ENCODE results near the gene EEPD1. TPM values are rescaled to one million over a fixed set of nuclear protein-coding genes. Genes with fewer than 3 reads are reported as not detected.
"Not testable (repeated sequence)": the region's sequence is repeated elsewhere in the genome, so short reads cannot be mapped to it uniquely, and the experiment has no call there.

EEPD1 gene
- 1.0 and 1.3 TPM in 2 replicates for total RNA-seq

GRCh38 chr7:36152756-36153570 lies at the start of gene EEPD1:
Gene EEPD1, plus strand, starts transcription at chr7:36153254. Its CDS starts 1,071 bp downstream, at chr7:36154325.
- peak; percentile 96 to 99 for DNase-seq (ENCODE audit: low read depth in 2 of 2)

GRCh38 chr7:36103837-36104561 lies 49.1 kb upstream of the EEPD1 start:
- no peak for DNase-seq (ENCODE audit: low read depth in 2 of 2)

GRCh38 chr7:36106972-36107908 lies 45.8 kb upstream of the EEPD1 start:
- DNase-seq (ENCODE audit: low read depth in 2 of 2), result not testable (repeated sequence)

GRCh38 chr7:36107926-36108631 lies 45.0 kb upstream of the EEPD1 start:
- no peak for DNase-seq (ENCODE audit: low read depth in 2 of 2)

DNA sequence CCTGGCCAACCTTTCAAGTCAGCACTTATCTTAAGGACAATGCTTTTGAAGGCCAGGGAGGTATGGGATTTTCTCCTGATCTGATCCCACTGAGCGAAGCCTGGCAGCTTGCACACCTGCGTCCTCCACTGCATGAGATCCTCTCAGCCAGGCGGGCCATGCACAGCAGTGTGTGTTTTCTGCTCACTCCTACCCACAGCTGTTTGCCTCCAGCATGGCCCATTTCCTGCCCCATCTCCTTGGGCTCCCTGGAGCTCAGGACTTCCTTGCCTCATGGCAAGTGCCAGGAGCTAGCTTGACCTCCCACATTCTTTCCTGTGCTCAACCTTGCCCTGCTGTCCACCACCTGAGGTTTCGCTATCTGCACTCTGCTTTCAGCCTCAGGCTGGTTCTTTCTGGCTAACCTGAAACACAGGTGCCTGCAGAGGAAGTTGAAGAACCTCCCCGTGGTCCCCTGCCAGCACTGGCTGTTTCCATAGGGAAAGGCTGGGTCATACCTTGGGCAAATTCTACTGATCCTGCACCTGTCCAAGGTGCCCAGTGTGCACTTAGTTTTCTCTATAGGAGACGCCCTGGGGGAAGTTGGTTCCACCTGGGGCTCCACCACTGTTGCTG lies 43.9 kb upstream of the EEPD1 start:
- no peak for DNase-seq (ENCODE audit: low read depth in 2 of 2)

GRCh38 chr7:36110584-36110983 lies 42.5 kb upstream of the EEPD1 start:
- no peak for DNase-seq (ENCODE audit: low read depth in 2 of 2)

DNA sequence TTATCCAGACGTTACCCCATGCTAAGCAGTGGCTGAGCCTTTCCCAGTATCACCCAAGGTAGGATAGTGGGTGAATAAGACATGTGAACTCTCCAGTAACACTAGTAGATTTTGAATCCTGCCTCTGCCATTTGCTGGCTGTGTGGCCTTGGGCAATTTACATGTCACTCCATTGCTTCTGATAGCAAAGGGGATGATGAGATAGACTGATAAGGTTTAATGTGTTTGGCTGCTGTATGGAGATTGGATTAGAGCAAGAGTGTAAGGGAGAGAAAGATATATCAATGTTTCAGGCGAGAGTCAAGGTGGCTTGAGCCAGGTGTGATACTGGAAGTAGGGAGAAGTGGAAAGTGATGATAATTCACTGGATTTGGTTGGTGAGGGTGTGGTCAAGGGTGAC lies 40.1 kb upstream of the EEPD1 start:
- no peak for DNase-seq (ENCODE audit: low read depth in 2 of 2)

GRCh38 chr7:36114355-36114754 lies 38.7 kb upstream of the EEPD1 start:
- no peak for DNase-seq (ENCODE audit: low read depth in 2 of 2)

- DNase-seq (ENCODE audit: low read depth in 2 of 2), result peak; percentile 17 to 83
Observed at GRCh38 chr7:36115448-36116321, 37.4 kb upstream of the EEPD1 start.

DNA sequence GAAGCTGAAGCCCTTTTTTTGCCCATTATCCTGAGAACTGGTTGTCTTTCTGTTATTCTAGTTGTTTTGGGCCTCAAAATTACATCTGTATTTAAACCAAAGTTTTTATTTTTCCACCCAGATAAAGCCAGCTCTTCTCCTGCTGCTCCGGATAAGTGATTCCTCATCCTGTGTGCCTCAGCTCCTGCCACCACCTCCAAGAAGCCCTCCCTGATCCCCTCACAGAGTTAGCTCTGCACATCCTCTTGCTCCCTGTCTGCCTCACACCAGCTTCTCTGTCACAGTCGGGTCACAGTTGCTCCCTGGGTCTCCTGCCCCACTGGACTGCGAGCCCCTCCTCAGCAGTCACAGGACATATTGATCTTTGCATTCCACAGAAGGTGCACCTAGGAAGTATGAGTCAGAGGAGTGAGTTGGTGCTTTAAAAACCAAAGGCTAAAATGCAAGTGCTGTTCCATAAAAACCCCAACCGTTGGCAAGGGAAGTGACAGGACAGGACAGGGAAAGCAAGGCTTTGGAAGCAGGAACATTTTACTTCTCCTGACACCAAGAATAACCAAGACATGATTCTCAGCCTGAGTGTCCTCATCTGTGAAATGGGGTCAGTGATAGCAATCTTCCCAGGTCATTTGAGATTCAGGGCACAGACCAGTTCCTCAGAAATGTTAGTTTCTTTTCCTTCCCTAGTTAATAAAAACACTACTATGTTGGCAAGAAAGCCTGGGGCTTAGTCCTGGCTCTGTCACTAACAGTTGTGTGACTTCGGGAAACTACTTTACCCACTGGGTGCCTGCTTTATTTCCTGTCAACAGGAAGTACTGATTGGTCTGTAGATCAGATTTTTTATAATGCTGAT lies 36.5 kb upstream of the EEPD1 start:
- peak in 1 of 2 donors; percentile 24 for DNase-seq (ENCODE audit: low read depth in 2 of 2)

GRCh38 chr7:36117203-36117840 lies 35.7 kb upstream of the EEPD1 start:
- peak in 1 of 2 donors; percentile 8 for DNase-seq (ENCODE audit: low read depth in 2 of 2)

GRCh38 chr7:36118344-36118743 lies 34.7 kb upstream of the EEPD1 start:
- DNase-seq (ENCODE audit: low read depth in 2 of 2), result no peak

GRCh38 chr7:36119005-36119706 lies 33.9 kb upstream of the EEPD1 start:
- peak; percentile 58 to 71 for DNase-seq (ENCODE audit: low read depth in 2 of 2)

DNA sequence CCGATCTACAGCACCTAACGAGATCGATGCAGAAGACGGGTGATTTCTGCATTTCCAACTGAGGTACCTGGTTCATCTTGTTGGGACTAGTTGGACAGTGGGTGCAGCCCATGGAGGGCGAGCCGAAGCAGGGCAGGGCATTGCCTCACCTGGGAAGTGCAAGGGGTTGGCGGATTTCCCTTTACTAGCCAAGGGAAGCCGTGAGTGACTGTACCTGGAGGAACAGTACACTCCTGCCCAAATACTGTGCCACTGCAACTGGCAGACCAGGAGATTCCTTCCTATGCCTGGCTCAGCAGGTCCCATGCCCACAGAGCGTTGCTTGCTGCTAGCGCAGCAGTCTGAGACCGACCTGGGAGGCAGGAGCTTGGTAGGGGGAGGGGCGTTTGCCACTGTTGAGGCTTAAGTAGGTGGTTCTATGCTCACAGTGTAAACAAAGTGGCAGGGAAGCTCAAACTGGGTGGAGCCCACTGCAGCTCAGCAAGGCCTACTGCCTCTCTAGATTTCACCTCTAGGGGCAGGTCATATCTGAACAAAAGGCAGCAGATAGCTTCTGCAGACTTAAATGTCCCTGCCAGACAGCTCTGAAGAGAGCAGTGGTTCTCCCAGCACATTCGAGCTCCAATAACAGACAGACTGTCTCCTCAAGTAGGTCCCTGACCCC lies 32.9 kb upstream of the EEPD1 start:
- DNase-seq (ENCODE audit: low read depth in 2 of 2), result not testable (repeated sequence)

DNA sequence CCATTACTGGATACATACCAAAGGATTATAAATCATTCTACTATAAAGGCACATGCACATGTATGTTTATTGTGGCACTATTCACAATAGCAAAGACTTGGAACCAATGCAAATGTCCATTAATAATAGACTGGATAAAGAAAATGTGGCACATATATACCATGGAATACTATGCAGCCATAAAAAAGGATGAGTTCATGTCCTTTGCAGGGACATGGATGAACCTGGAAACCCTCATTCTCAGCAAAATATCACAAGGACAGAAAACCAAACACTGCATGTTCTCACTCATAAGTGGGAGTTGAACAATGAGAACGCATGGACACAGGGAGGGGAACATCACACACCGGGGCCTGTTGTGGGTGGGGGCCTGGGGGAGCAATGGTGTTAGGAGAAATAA lies 27.4 kb upstream of the EEPD1 start:
- not testable (repeated sequence) for DNase-seq (ENCODE audit: low read depth in 2 of 2)

DNA sequence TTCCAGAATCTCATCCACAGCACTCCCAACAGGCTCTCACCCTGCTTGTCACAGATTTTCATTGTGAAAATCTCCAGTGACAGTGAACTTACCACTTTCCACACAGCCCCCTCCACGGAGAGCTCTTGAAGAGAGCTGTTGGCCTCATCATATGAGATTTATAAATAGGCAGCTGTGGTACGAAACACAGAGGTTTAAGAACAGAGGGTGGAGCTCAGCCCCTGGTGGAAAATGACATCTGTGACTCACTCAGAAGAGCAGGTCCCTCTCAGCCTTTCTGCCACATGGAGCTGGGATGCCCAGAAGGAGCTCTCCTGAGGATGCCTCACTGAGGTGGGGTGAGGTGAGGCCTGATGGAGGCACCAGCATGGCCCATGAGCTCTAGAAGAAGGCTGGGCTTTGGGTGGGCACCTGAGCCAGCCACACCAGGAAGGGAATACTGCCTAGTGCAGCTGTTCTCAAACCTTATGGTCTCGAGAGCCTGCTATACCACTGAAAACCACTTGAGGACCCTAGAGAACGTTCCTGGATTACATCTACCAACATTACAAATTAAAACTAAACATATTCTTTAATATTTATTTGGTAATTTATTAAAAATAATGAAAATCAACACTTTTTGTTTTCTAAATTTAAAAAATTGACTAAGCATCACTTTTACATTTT lies 25.8 kb upstream of the EEPD1 start:
- no peak for DNase-seq (ENCODE audit: low read depth in 2 of 2)

Measured in dermis microvascular lymphatic vessel endothelial cell (primary cell).